SK-N-SH (cell line): Measurements from ENCODE around the gene EIF6.

Experiments used
- CTCF ChIP-seq: fragments of 200-600 bp; sonication (generic); IDR thresholded peaks from 2 replicates; pipeline ENCODE4 v1.6.1; 2017; ENCODE audit warnings: antibody characterized with exemption, mild to moderate bottlenecking, moderate library complexity
- EZH2phosphoT487 ChIP-seq: fragments of 200-600 bp; sonication (generic); IDR thresholded peaks from 2 replicates; pipeline ENCODE4 v1.6.1; 2017; ENCODE audit warnings: low read depth, mixed run types, mild to moderate bottlenecking, antibody characterized with exemption, moderate library complexity, borderline replicate concordance
- MXI1 ChIP-seq: IDR thresholded peaks from 2 replicates; pipeline ENCODE4 v1.6.1; 2012; ENCODE audit warnings: mild to moderate bottlenecking, low read depth, low read length, improper control_type of control experiment
- NFIC ChIP-seq: IDR thresholded peaks from 2 replicates; pipeline ENCODE4 v1.4.0; 2012; ENCODE audit warnings: borderline replicate concordance
- POLR2AphosphoS5 ChIP-seq: IDR thresholded peaks from 2 replicates; pipeline ENCODE4 v1.6.1; 2012; ENCODE audit warnings: low read depth, low read length
- RAD21 ChIP-seq: IDR thresholded peaks from 2 replicates; pipeline ENCODE4 v1.6.1; 2012; ENCODE audit warnings: mild to moderate bottlenecking, low read length
- RCOR1 ChIP-seq: fragments of 150-350 bp; IDR thresholded peaks from 2 replicates; pipeline ENCODE4 v1.6.1; 2017; ENCODE audit warnings: antibody characterized with exemption, low read length
- REST ChIP-seq: IDR thresholded peaks from 2 replicates; pipeline ENCODE4 v1.6.1; 2012; ENCODE audit warnings: mild to moderate bottlenecking, low read depth, low read length, moderate library complexity
- YY1 ChIP-seq: IDR thresholded peaks from 2 replicates; pipeline ENCODE4 v1.4.0; 2012; ENCODE audit warnings: low read depth, mild to moderate bottlenecking
- TF ChIP-seq, protein P1 (sequence below): IDR thresholded peaks from 2 replicates; pipeline ENCODE4 v1.4.0; 2012; ENCODE audit warnings: low read depth

GRCh38 chr20:35273449-35274171 is 11.0 kb downstream of the EIF6 start:
- TF ChIP-seq MXI1 (no peak), CTCF (no peak), YY1 (no peak), POLR2AphosphoS5 (no peak), NFIC (no peak), EZH2phosphoT487 (no peak), REST (no peak), RAD21 (no peak), RCOR1 (no peak)
- TF ChIP-seq, protein P1, sequence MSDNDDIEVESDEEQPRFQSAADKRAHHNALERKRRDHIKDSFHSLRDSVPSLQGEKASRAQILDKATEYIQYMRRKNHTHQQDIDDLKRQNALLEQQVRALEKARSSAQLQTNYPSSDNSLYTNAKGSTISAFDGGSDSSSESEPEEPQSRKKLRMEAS, result no peak
